GM18499 (cell line): ENCODE data around the gene PDE4D.
"Not testable (repeated sequence)": the region's sequence is repeated elsewhere in the genome, so short reads cannot be mapped to it uniquely, and the experiment has no call there.

ENCODE experiments used
- ATAC-seq: cut with Tn5 transposase; IDR thresholded peaks from one replicate; pipeline ENCODE4 v1.9.1; 2021; ENCODE audit warnings: moderate number of reproducible peaks; ENCODE audit not compliant: insufficient read depth, unreplicated experiment

PDE4D gene

DNA sequence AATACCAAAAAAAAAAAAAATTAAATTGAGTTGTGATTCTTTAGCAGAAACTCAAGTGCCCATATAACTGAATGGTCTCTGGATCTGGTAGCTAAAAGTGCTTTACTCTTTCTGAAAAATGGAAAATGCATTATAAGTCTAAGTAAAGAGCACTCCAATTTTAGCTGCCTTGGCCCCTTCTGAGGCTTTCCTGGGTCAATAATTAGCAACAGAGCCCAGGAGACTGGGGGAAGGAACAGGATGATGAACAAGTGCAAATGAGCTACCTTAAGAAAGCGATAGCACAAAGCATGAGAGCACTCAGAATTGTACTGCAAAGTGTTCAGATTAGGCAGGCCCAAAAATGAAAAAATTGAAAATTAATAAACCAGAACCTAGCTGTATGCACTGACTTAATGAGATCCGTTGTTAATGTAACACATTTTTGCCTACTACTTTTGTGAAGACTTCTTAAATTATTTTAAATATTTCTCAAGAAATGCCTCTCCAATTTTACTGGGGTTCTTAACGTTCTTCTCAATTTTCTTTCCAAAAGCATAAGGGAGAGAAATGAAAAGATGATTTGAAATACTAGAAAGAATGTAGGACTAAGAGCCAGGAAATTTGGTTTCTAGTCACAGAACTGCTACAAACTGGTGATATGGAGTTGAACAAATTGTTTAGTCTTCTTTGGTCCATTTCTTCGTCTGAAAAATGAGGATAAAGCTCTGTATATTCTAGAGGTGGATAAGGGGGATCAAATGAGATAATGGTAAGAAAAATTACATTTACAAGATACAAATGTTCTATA, 566.1 kb downstream of the PDE4D start:
- no peak for ATAC-seq

DNA sequence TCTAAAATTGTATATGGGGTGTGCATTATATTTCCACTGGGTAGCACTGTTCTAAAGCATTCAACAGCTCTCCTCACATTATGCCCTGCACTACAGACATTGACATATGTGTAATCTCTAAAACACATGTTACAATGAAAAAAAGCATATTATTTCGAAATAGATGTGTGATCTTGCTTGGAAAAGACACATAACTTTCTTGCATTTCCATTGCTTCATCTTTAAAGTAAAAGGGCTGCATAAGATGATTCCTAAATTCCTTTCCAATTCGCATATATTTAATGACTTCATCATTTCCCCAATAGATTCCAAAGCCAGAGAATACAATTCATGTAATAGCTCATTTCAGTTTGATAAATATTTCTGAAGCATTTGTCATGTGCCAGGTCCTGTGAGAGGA, 566.9 kb downstream of the PDE4D start:
- ATAC-seq = no peak

GRCh38 chr5:59325070-59325469, 568.5 kb downstream of the PDE4D start:
- ATAC-seq = no peak

DNA sequence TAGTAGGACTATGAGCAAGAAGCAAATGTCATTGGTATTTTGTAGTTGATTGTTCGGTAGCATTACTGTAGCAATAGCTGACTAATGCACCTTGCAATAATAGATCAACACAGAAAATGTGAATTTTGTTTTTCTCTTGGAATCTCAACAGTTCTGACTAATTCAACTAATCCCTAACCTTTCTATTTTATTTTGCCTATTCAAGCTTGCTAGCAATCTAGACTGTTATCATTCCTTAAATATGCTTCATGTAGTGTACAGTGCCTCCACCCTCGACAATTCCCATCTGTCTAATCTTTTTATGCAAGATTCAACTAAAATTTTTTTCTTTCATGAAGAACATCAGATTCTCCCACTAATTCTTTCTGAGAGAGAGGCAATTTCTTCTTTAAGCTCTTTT, 570.6 kb downstream of the PDE4D start:
- no peak for ATAC-seq

DNA sequence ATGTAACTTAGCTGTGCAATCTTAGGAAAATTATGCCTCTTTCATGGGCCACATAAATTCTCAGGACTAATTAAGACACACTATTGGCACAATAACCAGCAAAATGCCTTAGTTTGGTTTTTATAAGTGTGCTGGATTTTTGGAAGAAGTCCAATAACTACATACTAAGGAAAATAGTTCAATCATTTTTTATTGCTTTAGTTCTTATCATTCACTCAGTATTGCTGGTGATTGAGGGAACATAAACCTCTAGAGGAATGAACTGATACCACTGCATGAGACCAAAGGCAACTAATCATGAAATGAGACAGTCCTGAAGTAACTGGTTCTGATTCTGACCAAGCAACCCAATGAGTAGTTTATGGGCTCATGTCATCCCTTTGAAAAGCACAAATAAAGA, 571.5 kb downstream of the PDE4D start:
- no peak for ATAC-seq

DNA sequence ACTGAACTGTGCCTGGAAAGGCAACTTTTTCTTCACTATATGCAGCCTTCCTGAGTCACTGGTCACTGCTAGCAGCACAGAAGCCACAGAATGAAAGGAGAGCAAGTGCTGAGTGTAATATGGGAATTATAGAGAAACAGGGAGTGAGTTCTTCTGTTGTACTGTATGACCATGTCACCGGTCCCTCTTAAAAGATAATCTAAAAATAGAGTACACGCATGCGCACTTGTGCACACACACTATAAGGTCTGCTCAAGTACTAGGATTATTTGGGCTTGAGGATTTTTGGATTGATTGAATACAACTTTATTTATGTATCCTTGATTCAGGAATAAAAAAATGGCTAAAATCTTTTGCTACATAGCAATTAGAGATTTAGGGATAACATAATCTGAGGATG, 571.9 kb downstream of the PDE4D start:
- no peak for ATAC-seq

DNA sequence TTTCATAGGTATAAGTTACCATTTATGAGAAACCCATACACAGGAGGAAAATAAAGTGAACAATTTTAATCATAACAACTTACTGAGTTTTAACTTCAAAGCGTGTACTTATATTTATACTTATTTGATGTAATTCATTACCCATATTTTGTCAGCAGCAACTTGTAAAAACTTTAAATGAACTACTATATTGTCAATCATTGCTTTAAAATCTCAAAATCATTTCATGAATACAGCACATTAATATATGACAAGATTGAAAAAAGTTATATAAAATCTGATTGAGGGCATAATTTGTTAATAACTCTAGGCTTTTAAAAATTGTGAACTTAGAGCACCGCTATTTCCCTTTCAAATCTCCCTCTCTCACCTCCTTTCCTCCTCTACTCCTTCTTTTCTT, 573.1 kb downstream of the PDE4D start:
- ATAC-seq = no peak

DNA sequence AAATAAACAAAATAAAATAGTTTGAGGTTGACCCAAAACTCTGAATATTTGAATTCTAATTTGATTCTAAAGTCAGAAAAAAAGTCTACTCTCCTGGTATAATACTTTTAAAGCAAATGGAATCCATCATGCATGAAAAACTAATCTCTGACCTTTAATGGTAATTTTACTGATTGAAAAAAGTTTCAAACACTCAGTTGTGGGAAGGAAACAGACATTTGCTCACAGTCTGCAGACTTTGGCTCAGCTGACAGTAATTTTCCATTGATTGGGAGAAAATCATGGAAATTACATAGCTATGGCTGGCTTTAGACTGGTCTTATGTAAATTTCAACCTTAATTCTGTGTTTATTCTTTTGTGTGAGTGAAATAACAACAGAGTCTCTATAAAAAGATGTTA, 574.3 kb downstream of the PDE4D start:
- ATAC-seq = no peak

DNA sequence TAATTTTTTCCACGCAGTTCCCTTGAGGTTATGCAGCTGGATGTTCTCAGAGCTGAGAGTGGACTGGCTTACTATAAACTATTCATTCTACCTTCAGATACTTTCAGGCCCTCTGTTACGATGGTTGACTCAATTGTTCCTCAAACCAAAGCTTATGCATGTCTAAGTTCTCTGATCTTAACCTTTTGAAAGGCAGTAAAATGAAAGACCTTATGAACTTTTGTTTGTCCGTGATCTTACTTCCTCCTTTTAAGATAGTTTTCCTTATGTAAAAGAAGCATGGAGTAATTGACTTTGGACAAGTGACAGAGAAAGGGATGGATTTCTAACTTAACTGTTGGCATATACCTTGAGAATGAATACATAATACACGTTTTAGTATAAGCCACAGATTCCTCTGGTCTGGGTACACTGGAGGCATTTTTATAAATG, 575.7 kb downstream of the PDE4D start:
- ATAC-seq = no peak

DNA sequence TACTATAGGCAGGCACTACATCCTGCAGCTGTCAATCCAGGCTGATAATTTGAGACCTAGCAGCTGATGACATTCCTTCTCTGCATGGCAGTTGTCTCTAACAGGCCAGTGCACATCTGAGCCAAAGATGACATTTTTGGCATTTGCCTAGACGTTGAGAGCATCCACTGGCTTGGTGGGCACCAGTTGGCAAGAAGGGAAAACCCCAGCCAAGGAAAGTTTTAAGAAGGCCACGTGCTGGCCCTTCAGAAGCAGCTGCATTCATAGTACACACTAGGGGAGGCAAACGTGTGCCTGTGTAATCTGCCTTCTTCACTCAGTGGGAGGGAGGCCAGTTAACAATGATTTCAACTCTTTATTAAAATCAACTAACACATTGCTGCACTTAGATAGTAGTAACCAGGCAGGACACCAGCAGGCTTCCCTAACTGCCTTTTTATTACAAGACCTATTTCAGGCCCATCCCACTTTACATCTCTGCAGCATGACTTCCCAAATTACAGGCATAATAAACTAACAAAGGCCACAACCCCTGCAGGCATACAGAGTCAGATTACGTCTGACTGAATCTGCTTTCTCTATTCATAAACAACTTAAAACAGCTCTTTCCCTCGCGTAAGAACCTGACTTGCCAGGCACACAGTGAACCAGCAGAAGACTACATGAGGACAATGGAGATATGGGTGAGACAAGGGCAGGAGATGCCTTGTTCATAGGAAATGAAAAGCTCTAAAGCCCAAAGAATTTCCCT, 576.3 kb downstream of the PDE4D start:
- ATAC-seq = no peak

DNA sequence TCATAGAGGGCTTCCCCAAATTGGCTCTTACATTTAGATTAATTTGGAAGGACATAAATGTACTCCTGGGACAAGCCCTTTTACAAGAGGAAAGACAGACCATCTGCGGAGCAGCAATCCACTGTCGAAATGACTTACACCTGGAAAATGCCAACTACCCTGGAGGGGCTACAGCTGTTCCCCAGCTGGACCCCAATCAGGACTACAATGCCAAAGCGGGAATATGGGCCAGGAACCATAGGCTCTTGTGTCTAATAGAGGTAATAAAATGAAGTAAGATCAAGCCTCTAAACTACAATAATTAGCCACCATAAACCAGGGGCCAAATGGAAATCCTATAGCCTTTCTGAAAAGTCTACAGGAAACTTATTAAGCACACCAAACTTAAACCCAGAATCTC, 581.3 kb downstream of the PDE4D start:
- no peak for ATAC-seq

- ATAC-seq = not testable (repeated sequence)
Observed at GRCh38 chr5:59308685-59309084, 584.8 kb downstream of the PDE4D start.

GRCh38 chr5:59303289-59303716, 590.2 kb downstream of the PDE4D start:
- not testable (repeated sequence) for ATAC-seq

GRCh38 chr5:59302509-59302908, 591.0 kb downstream of the PDE4D start:
- not testable (repeated sequence) for ATAC-seq

DNA sequence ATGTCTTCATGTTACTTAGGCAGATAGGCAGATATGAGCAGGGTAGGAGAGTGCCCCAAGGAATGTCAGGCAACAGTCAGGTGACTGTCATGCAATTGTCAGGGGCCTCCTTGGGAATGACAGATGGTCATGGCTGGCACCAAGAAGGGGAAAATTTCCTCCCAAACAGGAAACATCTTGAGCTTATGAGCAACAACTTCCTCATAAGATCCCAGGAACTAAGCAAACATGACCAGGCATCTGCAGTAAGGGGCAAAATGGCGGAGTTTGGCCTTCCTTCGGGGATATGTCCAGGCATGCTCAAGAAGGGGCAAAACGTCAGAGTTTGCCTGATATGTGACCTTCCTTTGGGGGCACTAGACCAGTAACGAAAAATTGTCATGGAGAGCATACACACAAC, 591.8 kb downstream of the PDE4D start:
- no peak for ATAC-seq

GRCh38 chr5:59300930-59301329, 592.6 kb downstream of the PDE4D start:
- ATAC-seq = no peak

DNA sequence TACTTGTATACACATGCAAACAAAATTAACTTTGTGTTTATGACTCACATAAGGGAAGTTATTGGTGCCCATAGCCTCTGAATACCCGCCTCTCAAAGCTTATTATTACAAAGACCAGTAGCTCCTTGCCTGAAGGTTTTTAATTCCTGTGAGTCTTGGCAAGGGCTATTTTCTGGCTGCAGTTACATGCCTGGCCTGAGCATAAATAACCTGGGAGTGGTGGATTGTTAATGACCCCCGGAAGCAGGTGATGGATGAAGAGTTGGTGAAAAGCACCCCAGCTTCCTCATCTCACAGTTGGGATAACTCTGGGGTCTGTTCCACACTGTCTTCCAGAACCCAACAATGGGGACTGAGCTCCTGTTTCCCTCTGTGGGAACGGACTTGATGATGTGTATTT, 594.5 kb downstream of the PDE4D start:
- no peak for ATAC-seq

DNA sequence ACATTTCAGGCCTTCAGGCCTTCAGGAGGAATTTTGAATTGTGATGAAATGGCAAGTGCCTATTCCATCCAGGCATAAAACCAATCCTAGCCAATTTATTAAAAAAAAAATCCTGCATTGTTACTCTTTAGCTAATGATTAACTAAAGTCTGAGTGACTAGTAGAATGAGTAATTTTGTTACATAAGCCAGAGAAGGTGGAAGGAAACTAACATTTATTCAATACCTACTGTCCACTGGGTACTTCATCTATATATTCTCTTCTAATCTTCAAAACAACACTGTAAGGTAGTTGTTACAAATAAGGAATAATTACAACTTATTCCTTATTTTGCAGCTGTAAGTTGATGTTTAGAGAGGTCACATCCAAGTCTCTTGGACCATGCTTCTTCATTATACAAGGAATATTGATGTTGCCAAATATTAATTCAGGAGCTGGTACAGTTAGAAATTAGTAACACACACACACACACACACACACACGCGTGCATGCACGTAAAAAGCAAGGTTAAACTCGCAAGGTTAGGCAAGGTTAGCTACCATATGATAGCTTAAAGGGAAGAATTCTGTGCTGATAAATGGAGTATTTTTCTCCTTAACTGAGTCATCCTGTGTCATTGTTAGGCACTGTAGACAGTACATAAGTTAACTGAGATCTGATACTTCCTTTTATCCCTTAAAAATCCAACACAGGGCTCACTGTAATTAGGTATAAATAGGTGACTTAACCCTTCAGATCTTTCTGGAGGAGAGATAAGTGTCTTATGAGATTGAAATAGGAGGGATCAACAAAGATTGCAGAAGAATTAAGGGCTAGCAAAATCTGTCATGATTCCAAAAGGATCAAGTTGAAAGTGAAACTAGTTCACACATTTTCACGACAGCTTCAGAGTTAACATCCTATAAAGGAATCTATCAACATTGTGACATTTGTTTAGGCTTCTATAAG, 596.9 kb downstream of the PDE4D start:
- no peak for ATAC-seq

DNA sequence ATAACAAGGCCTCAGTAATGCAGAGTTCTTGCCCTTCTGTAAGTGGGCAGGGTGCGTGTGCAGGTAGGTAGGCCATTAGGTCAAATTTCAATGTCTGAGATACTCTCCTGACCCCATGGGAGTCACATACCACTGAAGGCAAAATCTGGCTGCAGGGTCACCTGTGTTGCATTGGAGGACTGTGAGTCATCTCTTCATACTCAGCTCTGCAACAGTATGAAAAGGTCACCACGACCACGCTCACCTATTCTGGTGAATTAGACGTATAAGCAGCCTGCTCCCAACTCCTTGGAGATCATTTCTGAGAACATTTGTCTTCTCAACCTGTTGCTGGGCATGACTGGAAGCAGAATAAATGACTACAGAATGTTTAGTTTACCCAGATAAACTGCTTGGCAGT, 599.8 kb downstream of the PDE4D start:
- ATAC-seq = no peak

- no peak for ATAC-seq
Observed at GRCh38 chr5:59291941-59292340, 601.6 kb downstream of the PDE4D start.

DNA sequence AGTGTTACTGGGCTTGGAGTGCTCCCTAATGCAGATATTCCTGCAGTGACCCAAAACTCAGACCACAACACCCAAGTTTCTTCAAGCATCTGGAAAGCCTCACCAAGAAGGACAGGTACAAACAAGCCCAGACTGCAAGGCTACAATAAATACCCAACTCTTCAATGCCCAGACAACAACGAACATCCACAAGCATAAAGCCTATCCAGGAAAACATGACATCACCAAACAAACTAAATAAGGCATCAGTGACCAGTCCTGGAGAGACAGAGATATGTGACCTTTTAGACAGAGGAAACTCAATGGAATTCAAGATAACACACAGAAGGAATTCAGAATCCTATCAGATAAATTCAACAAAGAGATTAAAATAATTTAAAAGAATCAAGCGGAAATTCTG, 605.6 kb downstream of the PDE4D start:
- no peak for ATAC-seq
